HepG2 (cell line): Measurements from ENCODE around the gene ADGRF4. TPM values are rescaled to one million over a fixed set of nuclear protein-coding genes. Genes with fewer than 3 reads are reported as not detected.

Source experiments
- ATAC-seq: fragments of 200-7000 bp; cut with Tn5 transposase; 3 replicates; pipeline ENCODE4 v1.9.1; 2020; ENCODE audit warnings: mild to moderate bottlenecking, moderate library complexity
- BruUV-seq: library from RNA; stranded (reverse); fragments of 400-500 nt; replicated peaks from 2 replicates; lab custom pipeline; 2021; lab: Mats Ljungman, UMichigan
- CTCF ChIA-PET: fragments of 300-600 bp; formaldehyde crosslinking; extraction: SDS; loops from one replicate; lab custom pipeline; 2021; ENCODE audit warnings: low total read pairs, inconsistent platforms, low intra/inter-chr PET ratio; lab: Yijun Ruan, JAX
- POLR2A ChIA-PET: fragments of 350-600 bp; sonication (Branson Sonifier 250); formaldehyde crosslinking; loops from one replicate; lab custom pipeline; 2020; ENCODE audit warnings: antibody characterized with exemption, inconsistent platforms; lab: Yijun Ruan, JAX
- DNase-seq: peaks from one replicate; pipeline ENCODE4 v3.0.0-alpha.2; 2015; ENCODE audit warnings: low spot score
- FAIRE-seq: peaks from 3 replicates; lab custom pipeline; 2011; peaks lifted over from hg19 to GRCh38; lab: Jason Lieb, UNC
- H2AFZ ChIP-seq: one replicate; pipeline ENCODE4 v1.6.1; 2011; ENCODE audit warnings: low read length, inconsistent platforms
- H3K27ac ChIP-seq: fragments of 300-600 bp; 3 replicates; pipeline ENCODE4 v1.8.0; 2011; ENCODE audit warnings: mixed run types, mild to moderate bottlenecking, mixed read lengths, low read length, inconsistent platforms; ENCODE audit not compliant: insufficient read depth; ENCODE audit errors: extremely low read length
- H3K27me3 ChIP-seq, 2 experiments: fragments of 200-600 bp in 1 of 2; 2 replicates in 1 of 2; 3 replicates in 1 of 2; pipeline versions ENCODE4 v1.6.0 to v1.8.0; 2011; ENCODE audit warnings: low read length in 2 of 2, mild to moderate bottlenecking in 2 of 2, moderate library complexity in 2 of 2, inconsistent platforms in 1 of 2; ENCODE audit not compliant: insufficient read depth in 2 of 2, control insufficient read depth in 1 of 2
- H3K36me3 ChIP-seq, 2 experiments: fragments of 200-600 bp in 1 of 2; replicated peaks in 1 of 2; 2 replicates in 1 of 2; 3 replicates in 1 of 2; pipeline versions ENCODE4 v1.5.1 to v1.8.0; 2011; ENCODE audit warnings: low read length in 2 of 2, inconsistent platforms in 1 of 2; ENCODE audit not compliant: insufficient read depth in 2 of 2, control insufficient read depth in 1 of 2
- H3K4me1 ChIP-seq: 2 replicates; pipeline ENCODE4 v1.5.1; 2012; ENCODE audit warnings: low read length, inconsistent platforms; ENCODE audit not compliant: insufficient read depth
- H3K4me2 ChIP-seq: 2 replicates; pipeline ENCODE4 v1.6.0; 2011; ENCODE audit warnings: low read depth, low read length, inconsistent platforms
- H3K4me3 ChIP-seq, 3 experiments: fragments of 200-600 bp in 1 of 3; sonication (generic), shearing (Covaris generic) in 1 of 3; replicated peaks in 1 of 3; 2 replicates each; pipeline ENCODE4 v1.5.1; 2011 to 2016; ENCODE audit warnings: low read length in 3 of 3, inconsistent platforms in 2 of 3, low read depth in 2 of 3, mild to moderate bottlenecking in 2 of 3, control low read depth in 1 of 3, mixed read lengths in 1 of 3; ENCODE audit not compliant: insufficient read depth in 1 of 3
- H3K79me2 ChIP-seq: one replicate; pipeline ENCODE4 v1.6.1; 2011; ENCODE audit warnings: low read length, inconsistent platforms; ENCODE audit not compliant: insufficient read depth
- H3K9ac ChIP-seq: 2 replicates; pipeline ENCODE4 v1.6.0; 2011; ENCODE audit warnings: mild to moderate bottlenecking, low read depth, low read length, inconsistent platforms; ENCODE audit not compliant: insufficient read depth
- H3K9me3 ChIP-seq: 2 replicates; pipeline ENCODE4 v1.5.1; 2012; ENCODE audit warnings: mild to moderate bottlenecking, low read length
- H4K20me1 ChIP-seq: 2 replicates; pipeline ENCODE4 v1.6.0; 2011; ENCODE audit warnings: inconsistent platforms, mild to moderate bottlenecking, low read length, moderate library complexity; ENCODE audit not compliant: insufficient read depth
- CEBPG ChIP-seq: IDR thresholded peaks from 2 replicates; pipeline ENCODE4 v1.6.1; 2016
- EHMT2 ChIP-seq: fragments of 200-600 bp; sonication (generic); IDR thresholded peaks from 2 replicates; pipeline ENCODE4 v1.7.0; 2017; ENCODE audit warnings: antibody characterized with exemption, low read depth, low read length, borderline replicate concordance
- GLI4 ChIP-seq: sonication (generic); formaldehyde crosslinking; IDR thresholded peaks from 2 replicates; pipeline ENCODE4 v1.5.1; 2020; ENCODE audit warnings: missing genetic modification reagents, mild to moderate bottlenecking, moderate library complexity, borderline replicate concordance
- JARID2 ChIP-seq: sonication (generic); formaldehyde crosslinking; IDR thresholded peaks from 2 replicates; pipeline ENCODE4 v1.8.1; 2023; ENCODE audit warnings: missing genetic modification reagents, inconsistent platforms; ENCODE audit not compliant: insufficient replicate concordance
- JDP2 ChIP-seq: sonication (generic); formaldehyde crosslinking; IDR thresholded peaks from 2 replicates; pipeline ENCODE4 v1.8.1; 2022; ENCODE audit warnings: missing genetic modification reagents, borderline replicate concordance
- RFXANK ChIP-seq: IDR thresholded peaks from 2 replicates; pipeline ENCODE4 v1.6.1; 2016
- SNAI1 ChIP-seq: sonication (generic); formaldehyde crosslinking; IDR thresholded peaks from 2 replicates; pipeline ENCODE4 v1.5.0; 2020; ENCODE audit warnings: mild to moderate bottlenecking, missing genetic modification reagents, borderline replicate concordance
- SOX6 ChIP-seq, 2 experiments: fragments of 450-650 bp in 1 of 2; sonication (generic) in 1 of 2; formaldehyde crosslinking in 1 of 2; IDR thresholded peaks; 2 replicates each; pipeline versions ENCODE4 v1.4.0 to v1.6.1; 2017 to 2020; ENCODE audit warnings: antibody characterized with exemption in 1 of 2, mild to moderate bottlenecking in 1 of 2, missing genetic modification reagents in 1 of 2
- SRY ChIP-seq: sonication (generic); formaldehyde crosslinking; IDR thresholded peaks from 2 replicates; pipeline ENCODE4 v1.8.0; 2022; ENCODE audit warnings: mild to moderate bottlenecking, missing genetic modification reagents
- TSC22D2 ChIP-seq: sonication (generic); formaldehyde crosslinking; IDR thresholded peaks from 2 replicates; pipeline ENCODE4 v1.5.1; 2020; ENCODE audit warnings: missing genetic modification reagents, mild to moderate bottlenecking, borderline replicate concordance
- YEATS2 ChIP-seq: sonication (generic); formaldehyde crosslinking; IDR thresholded peaks from 2 replicates; pipeline ENCODE4 v1.4.0; 2020; ENCODE audit warnings: missing genetic modification reagents, borderline replicate concordance
- ZMYM4 ChIP-seq: sonication (generic); formaldehyde crosslinking; IDR thresholded peaks from 2 replicates; pipeline ENCODE4 v1.8.1; 2023; ENCODE audit warnings: mild to moderate bottlenecking, missing genetic modification reagents
- ZNF296 ChIP-seq: sonication (generic); formaldehyde crosslinking; conservative IDR thresholded peaks from 2 replicates; pipeline ENCODE4 v1.5.0; 2020; ENCODE audit warnings: mild to moderate bottlenecking, missing genetic modification reagents
- ZNF431 ChIP-seq: sonication (generic); formaldehyde crosslinking; IDR thresholded peaks from 2 replicates; pipeline ENCODE4 v1.9.0; 2022; ENCODE audit warnings: missing genetic modification reagents, low read depth, mild to moderate bottlenecking, borderline replicate concordance
- ZNF740 ChIP-seq: sonication (generic); formaldehyde crosslinking; IDR thresholded peaks from 2 replicates; pipeline ENCODE4 v1.4.0; 2020; ENCODE audit warnings: missing genetic modification reagents
- ZNF879 ChIP-seq: sonication (generic); formaldehyde crosslinking; IDR thresholded peaks from 2 replicates; pipeline ENCODE4 v1.8.1; 2023; ENCODE audit warnings: missing genetic modification reagents
- ZSCAN9 ChIP-seq: IDR thresholded peaks from 2 replicates; pipeline ENCODE4 v1.6.1; 2016; ENCODE audit warnings: borderline replicate concordance
- WGBS: methylation state at CpG from one replicate; pipeline ENCODE4 v1.1.6; 2017; ENCODE audit warnings: low lambda C conversion rate; 5-methylcytosine and 5-hydroxymethylcytosine counted together
- in situ Hi-C: cut with HindIII; loops from 2 replicates; pipeline ENCODE4 v1.10.0; 2017; ENCODE audit warnings: low pct_unique_long_range_greater_than_20kb; ENCODE audit not compliant: extremely low pct_ligation_motif_present
- intact Hi-C: fragments of 100-400 bp; cut with micrococcal nuclease; formaldehyde crosslinking; loops from one replicate; pipeline ENCODE4 v1.10.0; 2022; ENCODE audit not compliant: unreplicated experiment
- polyA plus RNA-seq, 8 experiments: library from polyadenylated mRNA; depleted of rRNA in 3 of 8; stranded (reverse) in 7 of 8; unstranded in 1 of 8; fragments of >200 nt; fragmentation: Illumina TruSeq in 4 of 8; extraction: Trizol in 4 of 8; gene quantifications; 2 replicates each; pipeline versions ENCODE4 v1.2.1 to v1.2.3, GENCODE V29; 2011 to 2016; ENCODE audit warnings: low read depth in 4 of 8, missing spikeins in 1 of 8, mixed read lengths in 1 of 8; ENCODE audit not compliant: insufficient read depth in 1 of 8
- total RNA-seq, 5 experiments: library from RNA; depleted of rRNA; stranded (reverse); fragments of >200 nt; fragmentation: Illumina TruSeq; extraction: Trizol; gene quantifications; 2 replicates each; pipeline ENCODE4 v1.2.3, GENCODE V29; 2016; ENCODE audit warnings: low read depth in 1 of 5
- TF ChIP-seq, protein P1 (sequence below): IDR thresholded peaks from 2 replicates; pipeline ENCODE4 v1.6.1; 2012; ENCODE audit warnings: low read depth, low read length, improper control_type of control experiment

ADGRF4 gene
- total and polyA plus RNA-seq, 2 of the 13 experiments (the other 11 are each of a cell fraction or from before 2014, with no cell fraction given), result 0.01 TPM; not detected in 1

- H3K9me3 ChIP-seq, result no peaks in the 10 kb centered on the region
- DNase-seq (no peak), FAIRE-seq (no peak), ATAC-seq (no peak)
- H3K4me1 ChIP-seq, result no peaks in the 10 kb centered on the region
- ChIA-PET CTCF (no interaction called here), POLR2A (no interaction called here)
- no peak overlapping the region for H3K4me3 ChIP-seq
- in situ Hi-C loops (no loop called here), intact Hi-C loops (no loop called here)
- no peak overlapping the region for H3K27ac ChIP-seq
- H3K36me3 ChIP-seq, result no peaks in the 10 kb centered on the region
- TF ChIP-seq ZNF879 (CRISPR knock-in tag) (no peak), EHMT2 (no peak), ZNF740 (CRISPR knock-in tag) (no peak), CEBPG (CRISPR knock-in tag) (no peak), YEATS2 (CRISPR knock-in tag) (no peak)
- H2AFZ ChIP-seq, result no peak overlapping the region
- BruUV-seq, result no TSS peak
- peaks cover 0 to 9% of the 10 kb centered on the region in 2 experiments; a peak in 1 of 5 replicates for H3K27me3 ChIP-seq
- H3K9ac ChIP-seq, result no peak overlapping the region
- under 1% methylated on average over 6 of the region's 6 CpGs for WGBS
- no peaks in the 10 kb centered on the region for H3K79me2 ChIP-seq
- no peak overlapping the region for H3K4me2 ChIP-seq
- no peaks in the 10 kb centered on the region for H4K20me1 ChIP-seq
These were observed 46.9 kb upstream of the ADGRF4 start for GRCh38 chr6:47651505-47651944.

DNA sequence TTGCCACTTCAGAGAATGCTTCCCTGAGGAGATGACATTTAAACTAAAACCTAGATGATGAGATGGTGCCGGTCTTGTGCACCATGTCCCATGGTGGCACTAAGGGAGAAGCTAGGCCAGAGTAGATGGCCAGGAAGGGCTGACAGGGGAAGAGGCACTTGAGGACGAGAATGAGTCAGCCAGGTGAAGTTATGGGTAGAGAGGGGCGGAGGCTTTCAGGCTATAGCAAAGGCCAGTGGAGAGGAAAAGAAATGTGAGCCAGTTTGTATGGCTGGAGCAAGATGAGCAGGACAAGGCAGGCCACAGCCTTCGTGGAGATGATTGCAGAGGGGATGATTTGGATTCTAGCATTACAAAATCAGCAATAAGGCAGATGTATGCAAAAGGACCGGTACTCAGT, 44.7 kb upstream of the ADGRF4 start:
- Histone ChIP-seq H3K79me2 (no peaks in the 10 kb centered on the region), H4K20me1 (no peaks in the 10 kb centered on the region), H3K4me1 (no peaks in the 10 kb centered on the region), H3K9ac (no peak overlapping the region), H3K36me3 (no peaks in the 10 kb centered on the region), H2AFZ (no peak overlapping the region), H3K4me3 (no peak overlapping the region), H3K27ac (no peak overlapping the region), H3K9me3 (no peaks in the 10 kb centered on the region), H3K27me3 (peaks cover 0 to 10% of the 10 kb centered on the region in 2 experiments; a peak in 1 of 5 replicates), H3K4me2 (no peak overlapping the region)
- ChIA-PET POLR2A (no interaction called here), CTCF (no interaction called here)
- 17% methylated on average over 5 of the region's 5 CpGs for WGBS
- DNase-seq, result no peak
- intact Hi-C loops (no loop called here), in situ Hi-C loops (no loop called here)
- no TSS peak for BruUV-seq
- no peak for FAIRE-seq
- no peak for ATAC-seq
- TF ChIP-seq SRY (CRISPR knock-in tag), result no peak
- TF ChIP-seq SNAI1 (CRISPR knock-in tag), result no peak
- TF ChIP-seq, protein P1, sequence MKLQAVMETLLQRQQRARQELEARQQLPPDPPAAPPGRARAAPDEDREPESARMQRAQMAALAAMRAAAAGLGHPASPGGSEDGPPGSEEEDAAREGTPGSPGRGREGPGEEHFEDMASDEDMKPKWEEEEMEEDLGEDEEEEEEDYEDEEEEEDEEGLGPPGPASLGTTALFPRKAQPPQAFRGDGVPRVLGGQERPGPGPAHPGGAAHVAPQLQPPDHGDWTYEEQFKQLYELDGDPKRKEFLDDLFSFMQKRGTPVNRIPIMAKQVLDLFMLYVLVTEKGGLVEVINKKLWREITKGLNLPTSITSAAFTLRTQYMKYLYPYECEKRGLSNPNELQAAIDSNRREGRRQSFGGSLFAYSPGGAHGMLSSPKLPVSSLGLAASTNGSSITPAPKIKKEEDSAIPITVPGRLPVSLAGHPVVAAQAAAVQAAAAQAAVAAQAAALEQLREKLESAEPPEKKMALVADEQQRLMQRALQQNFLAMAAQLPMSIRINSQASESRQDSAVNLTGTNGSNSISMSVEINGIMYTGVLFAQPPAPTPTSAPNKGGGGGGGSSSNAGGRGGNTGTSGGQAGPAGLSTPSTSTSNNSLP, result no peak
- TF ChIP-seq ZNF431 (CRISPR knock-in tag), result no peak
- no peak for TF ChIP-seq JARID2
- TF ChIP-seq RFXANK, result no peak
- no peak for TF ChIP-seq ZMYM4 (CRISPR knock-in tag)
- TF ChIP-seq TSC22D2 (CRISPR knock-in tag), result no peak
- TF ChIP-seq ZSCAN9, result no peak
- TF ChIP-seq SOX6 (IDR thresholded peaks at IDR 0.05), result no peak
- TF ChIP-seq SOX6 (CRISPR knock-in tag; IDR thresholded peaks at IDR 0.05), result no peak
- TF ChIP-seq JDP2, result no peak
- TF ChIP-seq GLI4 (CRISPR knock-in tag), result no peak
- no peak for TF ChIP-seq ZNF296
